Mesodermal cell (in vitro differentiated cells): ENCODE data around the gene KIF23.

ENCODE experiments used
- H3K27ac ChIP-seq: 2 replicates; pipeline ENCODE4 v1.7.0; 2013; ENCODE audit warnings: mild to moderate bottlenecking, low read depth, low read length, moderate library complexity; ENCODE audit not compliant: severe bottlenecking
- H3K36me3 ChIP-seq: 2 replicates; pipeline ENCODE4 v1.7.1; 2013; ENCODE audit warnings: mild to moderate bottlenecking, low read length, moderate library complexity; ENCODE audit not compliant: control insufficient read depth, insufficient read depth
- H3K4me1 ChIP-seq: one replicate; pipeline ENCODE4 v1.7.1; 2013; ENCODE audit warnings: mild to moderate bottlenecking, low read length; ENCODE audit not compliant: insufficient read depth, control insufficient read depth, poor library complexity, severe bottlenecking
- H3K4me3 ChIP-seq: 2 replicates; pipeline ENCODE4 v1.7.0; 2013; ENCODE audit warnings: low read length, control low read depth, mild to moderate bottlenecking; ENCODE audit not compliant: insufficient read depth, poor library complexity, severe bottlenecking; ENCODE audit errors: extremely low read depth
- H3K9me3 ChIP-seq: 2 replicates; pipeline ENCODE4 v1.7.1; 2013; ENCODE audit warnings: mild to moderate bottlenecking, low read length, moderate library complexity; ENCODE audit not compliant: control insufficient read depth
- WGBS, 2 experiments: methylation state at CpG; one replicate each; pipeline ENCODE4 v1.1.5; 2013; ENCODE audit warnings: missing lambda C conversion rate in 2 of 2; ENCODE audit not compliant: insufficient coverage in 2 of 2; 5-methylcytosine and 5-hydroxymethylcytosine counted together

KIF23 gene

DNA sequence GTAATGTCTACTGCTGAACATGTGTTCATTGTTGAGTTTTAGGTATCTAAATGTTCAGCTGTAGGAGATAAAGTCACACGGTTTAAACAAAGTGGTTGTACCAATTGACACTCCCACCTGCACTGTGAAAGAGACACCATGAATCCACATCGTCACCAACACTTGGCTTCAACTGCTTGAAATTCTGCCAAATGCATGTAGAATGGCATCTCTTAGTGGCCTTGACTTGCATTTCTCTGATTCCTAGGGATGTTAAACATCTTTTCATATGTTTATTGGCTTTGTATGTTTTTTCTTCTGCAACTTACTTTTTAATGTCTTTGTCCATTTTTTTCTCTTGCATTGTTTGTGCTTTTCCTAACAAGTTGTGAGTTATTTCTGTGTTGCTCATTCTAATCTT is 81.9 kb downstream of the KIF23 start:
- Histone ChIP-seq H3K27ac (no peak overlapping the region), H3K36me3 (no peaks in the 10 kb centered on the region), H3K4me1 (peaks cover 13% of the 10 kb centered on the region), H3K4me3 (no peak overlapping the region), H3K9me3 (no peaks in the 10 kb centered on the region)
- 100% methylated on average over 1 of the region's 2 CpGs for WGBS, 2 experiments

DNA sequence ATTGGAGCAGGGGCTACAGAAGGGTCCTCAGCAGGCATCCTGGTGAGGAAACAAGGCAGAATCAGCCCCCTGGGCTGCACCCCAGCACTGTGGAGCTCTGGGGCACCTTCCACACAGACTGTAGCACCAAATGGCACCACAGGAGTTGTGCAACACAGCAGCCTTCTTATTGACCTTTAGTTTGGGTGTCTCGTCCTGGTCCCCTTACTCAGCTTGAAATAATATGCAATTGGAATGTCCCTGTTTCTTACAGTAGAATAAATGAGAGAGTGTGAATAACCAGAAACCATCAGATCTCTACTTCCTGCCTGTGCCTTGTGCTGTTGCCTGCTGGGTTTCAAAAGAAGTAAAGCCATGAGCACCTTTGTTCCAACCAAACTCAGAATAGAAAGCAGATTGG is 82.9 kb downstream of the KIF23 start:
- Histone ChIP-seq H3K4me1 (peaks cover 13% of the 10 kb centered on the region), H3K36me3 (no peaks in the 10 kb centered on the region)
- WGBS, 2 experiments: 88% methylated on average over 1 of the region's 1 CpG; no CpG with 5 or more reads in 1 of the 2 experiments

DNA sequence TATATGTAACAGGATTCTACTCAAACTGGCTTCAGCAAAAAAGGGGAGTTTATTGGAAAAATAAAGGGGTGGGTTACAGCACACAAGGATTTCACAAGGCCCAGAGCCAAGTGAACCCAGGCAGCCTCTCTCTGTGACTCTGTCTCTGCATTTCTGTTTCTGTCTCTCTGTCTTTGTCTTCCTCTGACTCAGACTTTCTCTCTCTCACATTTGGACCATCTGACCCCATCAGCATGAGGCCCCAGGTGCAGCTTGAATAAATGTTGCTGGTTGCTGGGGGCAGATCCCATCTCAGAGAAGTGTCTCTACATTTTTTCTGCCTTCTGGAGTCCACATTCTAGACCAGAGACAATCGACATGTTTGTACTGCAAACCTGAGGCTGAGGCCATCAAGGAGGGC is 83.5 kb downstream of the KIF23 start:
- no peak overlapping the region for H3K4me3 ChIP-seq

More for the DNA sequence above, 82.9 kb downstream of the KIF23 start:
- no peak overlapping the region for H3K27ac ChIP-seq
- H3K4me3 ChIP-seq: no peak overlapping the region
- H3K9me3 ChIP-seq: no peaks in the 10 kb centered on the region

More for the DNA sequence above, 83.5 kb downstream of the KIF23 start:
- Histone ChIP-seq H3K9me3 (no peaks in the 10 kb centered on the region), H3K36me3 (no peaks in the 10 kb centered on the region), H3K27ac (no peak overlapping the region), H3K4me1 (peaks cover 13% of the 10 kb centered on the region)
- WGBS, 2 experiments: 100% methylated on average over 1 of the region's 1 CpG; no CpG with 5 or more reads in 1 of the 2 experiments
